Measurements from ENCODE around the gene KCTD15.

The KCTD15 gene

GRCh38 chr19:33796164-33796875 lies at the start of gene KCTD15:
Gene KCTD15, plus strand, starts transcription at chr19:33796870. Its CDS starts 3,585 bp downstream, at chr19:33800455.
- DNase-seq (ENCODE audit: low read depth in 2 of 2), result no peak

GRCh38 chr19:33747273-33747672 lies 49.4 kb upstream of the KCTD15 start:
- no peak for DNase-seq (ENCODE audit: low read depth in 2 of 2)

GRCh38 chr19:33748231-33748630 lies 48.4 kb upstream of the KCTD15 start:
- DNase-seq (ENCODE audit: low read depth in 2 of 2), result no peak

- no peak for DNase-seq (ENCODE audit: low read depth in 2 of 2)
These were observed 47.7 kb upstream of the KCTD15 start for GRCh38 chr19:33749016-33749415.

- no peak for DNase-seq (ENCODE audit: low read depth in 2 of 2)
These were observed 47.0 kb upstream of the KCTD15 start for GRCh38 chr19:33749619-33750175.

- DNase-seq (ENCODE audit: low read depth in 2 of 2), result no peak
These were observed 45.9 kb upstream of the KCTD15 start for GRCh38 chr19:33750587-33751435.

- DNase-seq (ENCODE audit: low read depth in 2 of 2), result no peak
These were observed 45.3 kb upstream of the KCTD15 start for GRCh38 chr19:33751436-33751770.

GRCh38 chr19:33752018-33752800 lies 44.5 kb upstream of the KCTD15 start:
- DNase-seq (ENCODE audit: low read depth in 2 of 2), result no peak

GRCh38 chr19:33752945-33753344 lies 43.7 kb upstream of the KCTD15 start:
- DNase-seq (ENCODE audit: low read depth in 2 of 2), result no peak

- DNase-seq (ENCODE audit: low read depth in 2 of 2), result no peak
These were observed 42.3 kb upstream of the KCTD15 start for GRCh38 chr19:33754361-33754760.

GRCh38 chr19:33755099-33756035 lies 41.3 kb upstream of the KCTD15 start:
- DNase-seq (ENCODE audit: low read depth in 2 of 2), result no peak

GRCh38 chr19:33756177-33756576 lies 40.5 kb upstream of the KCTD15 start:
- no peak for DNase-seq (ENCODE audit: low read depth in 2 of 2)

GRCh38 chr19:33758541-33759013 lies 38.1 kb upstream of the KCTD15 start:
- no peak for DNase-seq (ENCODE audit: low read depth in 2 of 2)

GRCh38 chr19:33759356-33759755 lies 37.3 kb upstream of the KCTD15 start:
- DNase-seq (ENCODE audit: low read depth in 2 of 2), result no peak

- no peak for DNase-seq (ENCODE audit: low read depth in 2 of 2)
These were observed 32.9 kb upstream of the KCTD15 start for GRCh38 chr19:33763633-33764371.

GRCh38 chr19:33766623-33767022 lies 30.0 kb upstream of the KCTD15 start:
- DNase-seq (ENCODE audit: low read depth in 2 of 2), result no peak

- DNase-seq (ENCODE audit: low read depth in 2 of 2), result peak in 1 of 2 donors; percentile 11
These were observed 28.7 kb upstream of the KCTD15 start for GRCh38 chr19:33767898-33768413.

GRCh38 chr19:33769208-33769607 lies 27.5 kb upstream of the KCTD15 start:
- DNase-seq (ENCODE audit: low read depth in 2 of 2), result no peak

GRCh38 chr19:33770107-33770506 lies 26.6 kb upstream of the KCTD15 start:
- DNase-seq (ENCODE audit: low read depth in 2 of 2), result no peak

Data from stimulated activated CD4-positive, alpha-beta T cell treated with anti-CD3 and anti-CD28 coated beads, Interleukin-4, amount 100 ng/mL, for 48 hours (primary cell).